ENCODE data around the gene PGM2. TPM values are rescaled to one million over a fixed set of nuclear protein-coding genes. Genes with fewer than 3 reads are reported as not detected.

The PGM2 gene
- total and polyA plus RNA-seq, 12 donors = 5.9 to 16.4 (median 8.8) TPM

- TF ChIP-seq, protein P1, sequence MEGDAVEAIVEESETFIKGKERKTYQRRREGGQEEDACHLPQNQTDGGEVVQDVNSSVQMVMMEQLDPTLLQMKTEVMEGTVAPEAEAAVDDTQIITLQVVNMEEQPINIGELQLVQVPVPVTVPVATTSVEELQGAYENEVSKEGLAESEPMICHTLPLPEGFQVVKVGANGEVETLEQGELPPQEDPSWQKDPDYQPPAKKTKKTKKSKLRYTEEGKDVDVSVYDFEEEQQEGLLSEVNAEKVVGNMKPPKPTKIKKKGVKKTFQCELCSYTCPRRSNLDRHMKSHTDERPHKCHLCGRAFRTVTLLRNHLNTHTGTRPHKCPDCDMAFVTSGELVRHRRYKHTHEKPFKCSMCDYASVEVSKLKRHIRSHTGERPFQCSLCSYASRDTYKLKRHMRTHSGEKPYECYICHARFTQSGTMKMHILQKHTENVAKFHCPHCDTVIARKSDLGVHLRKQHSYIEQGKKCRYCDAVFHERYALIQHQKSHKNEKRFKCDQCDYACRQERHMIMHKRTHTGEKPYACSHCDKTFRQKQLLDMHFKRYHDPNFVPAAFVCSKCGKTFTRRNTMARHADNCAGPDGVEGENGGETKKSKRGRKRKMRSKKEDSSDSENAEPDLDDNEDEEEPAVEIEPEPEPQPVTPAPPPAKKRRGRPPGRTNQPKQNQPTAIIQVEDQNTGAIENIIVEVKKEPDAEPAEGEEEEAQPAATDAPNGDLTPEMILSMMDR (IDR thresholded peaks at IDR 0.05) = no peak
- Histone ChIP-seq H3K4me3 (no peak overlapping the region), H3K4me1 (peaks cover 0 to 22% (median 3%) of the 10 kb centered on the region in 9 donors), H3K36me3 (no peaks in the 10 kb centered on the region), H3K27ac (no peak overlapping the region), H3K9me3 (no peaks in the 10 kb centered on the region), H3K27me3 (no peaks in the 10 kb centered on the region)
- 82 to 86% methylated on average over 5 of the region's 5 CpGs for WGBS, 2 donors
- no peak for DNase-seq
- no peak for ATAC-seq
- intact Hi-C loops (cut with DNase I) = loop anchor here in 3 of 10 donors (10.0 kb wide), 3 partner anchors 57 to 197 kb away; partner anchors contain the start of genes PGM2 (in 1 of the 3) and RELL1 (in 1 of the 3)
These were observed 55.3 kb downstream of the PGM2 start for GRCh38 chr4:37881811-37882210.

DNA sequence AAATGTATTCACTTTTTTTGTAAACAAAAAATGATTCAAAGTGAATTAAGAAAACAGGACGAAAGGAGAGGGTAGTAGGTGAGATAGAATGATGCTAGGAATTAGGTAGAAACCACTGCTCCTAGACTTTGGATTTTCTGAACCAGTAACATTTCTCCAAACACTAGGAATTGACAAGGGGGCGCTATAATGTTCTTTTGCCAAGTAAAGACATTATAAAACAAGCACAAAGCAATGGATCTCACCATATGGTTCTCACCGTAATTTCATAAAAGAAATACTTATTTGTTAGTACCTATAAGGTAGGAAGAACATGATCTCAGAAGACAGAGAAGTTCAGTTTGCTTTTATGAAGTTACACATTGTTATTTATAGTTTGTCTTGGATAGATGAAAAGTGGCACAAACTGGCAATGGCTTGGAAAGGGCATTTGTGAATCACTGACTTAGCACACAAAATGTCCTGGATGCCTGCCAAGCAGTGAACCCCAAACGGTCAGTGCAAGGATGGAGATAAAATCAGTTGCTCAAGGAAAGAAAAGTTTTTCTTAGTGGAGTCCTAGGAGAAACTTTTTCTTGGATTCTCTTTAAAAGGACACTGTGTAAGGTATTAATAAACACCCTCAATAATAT is 56.3 kb downstream of the PGM2 start:
- no peaks in the 10 kb centered on the region for H3K9me3 ChIP-seq
- DNase-seq = no peak
- H3K27me3 ChIP-seq = no peaks in the 10 kb centered on the region
- 51% methylated on average over 4 of the region's 4 CpGs for WGBS, 2 donors
- peaks cover 0 to 22% (median 3%) of the 10 kb centered on the region in 9 donors for H3K4me1 ChIP-seq
- no peaks in the 10 kb centered on the region for H3K36me3 ChIP-seq
- intact Hi-C loops (cut with DNase I) = loop anchor here in 3 of 10 donors (10.0 kb wide), 3 partner anchors 58 to 198 kb away; partner anchors contain the start of genes PGM2 (in 1 of the 3) and RELL1 (in 1 of the 3)
- ATAC-seq = no peak
- H3K4me3 ChIP-seq = no peak overlapping the region
- TF ChIP-seq, protein P1 (IDR thresholded peaks at IDR 0.05) = no peak
- no peak overlapping the region for H3K27ac ChIP-seq

DNA sequence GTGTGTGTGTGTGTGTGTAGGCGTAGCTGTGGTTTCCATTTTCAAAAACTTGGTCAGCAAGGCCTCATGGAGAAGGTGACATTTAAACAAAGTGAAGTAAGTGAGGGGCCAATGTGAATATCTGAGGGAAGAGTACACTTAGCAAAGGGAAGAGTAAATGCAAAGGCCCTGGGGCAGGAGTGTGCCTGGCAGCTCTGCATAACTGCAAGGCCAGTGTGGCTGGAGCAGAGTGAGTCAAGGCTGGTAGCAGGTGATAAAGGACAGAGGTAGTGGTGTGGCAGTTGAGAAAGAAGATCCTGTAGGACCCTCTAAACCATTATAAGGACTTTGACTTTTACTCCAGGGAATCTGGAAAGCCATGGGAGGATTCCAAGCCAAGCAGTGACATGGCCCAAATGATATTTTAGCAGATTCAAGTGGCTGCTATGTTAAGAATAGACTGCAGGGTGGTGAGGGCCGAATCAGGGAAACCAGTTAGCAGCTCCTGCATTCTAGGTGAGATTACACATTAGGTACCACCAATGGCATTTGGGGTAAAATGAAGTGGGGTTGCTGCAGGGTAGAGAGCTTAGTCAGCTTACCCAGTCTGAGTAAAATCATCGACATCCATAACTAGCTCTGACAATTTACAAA is 58.5 kb downstream of the PGM2 start:
- H3K4me3 ChIP-seq = peak overlapping the region in 2 of 10 donors; percentile 15 to 22
- H3K9me3 ChIP-seq = no peaks in the 10 kb centered on the region
- no peaks in the 10 kb centered on the region for H3K27me3 ChIP-seq
- ATAC-seq (peak; percentile 61 to 83 (median 78)), DNase-seq (peak in 1 of 2 donors; percentile 47)
- intact Hi-C loops (cut with DNase I) = loop anchor here in 5 of 10 donors (5.0 to 10.0 kb wide), 5 partner anchors 60 to 200 kb away; partner anchors contain the start of genes PGM2 (in 1 of the 5) and RELL1 (in 1 of the 5)
- 63 to 68% methylated on average over 3 of the region's 3 CpGs for WGBS, 2 donors
- H3K36me3 ChIP-seq = no peaks in the 10 kb centered on the region
- TF ChIP-seq, protein P1 (IDR thresholded peaks at IDR 0.05) = peak in 2 of 9 donors; percentile 4 to 8
- peak overlapping the region; percentile 78 to 91 (median 81) for H3K27ac ChIP-seq
- peaks cover 0 to 31% (median 8%) of the 10 kb centered on the region in 9 donors for H3K4me1 ChIP-seq

DNA sequence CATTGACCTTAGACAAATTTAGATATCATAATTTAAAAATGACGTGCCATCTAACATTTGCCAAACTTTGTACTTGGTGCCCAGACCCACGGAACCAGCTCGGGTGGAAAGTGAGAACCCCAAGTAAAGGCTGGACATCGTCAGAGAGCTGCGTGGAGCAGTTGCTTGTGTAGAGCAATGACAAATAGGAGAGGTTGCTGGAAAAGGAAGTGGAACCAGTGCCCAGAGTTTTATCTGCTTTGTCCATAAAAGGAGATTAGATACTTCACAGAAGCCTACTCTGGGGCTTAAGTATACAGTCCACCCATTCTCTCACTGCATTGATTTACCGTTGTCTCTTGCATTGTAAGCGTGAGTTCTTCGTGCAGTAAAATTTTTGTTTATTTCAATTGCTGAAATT is 59.0 kb downstream of the PGM2 start:
- H3K4me1 ChIP-seq = peaks cover 0 to 34% (median 8%) of the 10 kb centered on the region in 9 donors
- DNase-seq = peak in 1 of 2 donors; percentile 61

More for the DNA sequence above, 59.0 kb downstream of the PGM2 start:
- intact Hi-C loops (cut with DNase I) = loop anchor here in 5 of 10 donors (5.0 to 10.0 kb wide), 5 partner anchors 61 to 201 kb away; partner anchors contain the start of genes PGM2 (in 1 of the 5) and RELL1 (in 1 of the 5)
- no peaks in the 10 kb centered on the region for H3K27me3 ChIP-seq
- no peaks in the 10 kb centered on the region for H3K9me3 ChIP-seq
- TF ChIP-seq, protein P1 (IDR thresholded peaks at IDR 0.05) = no peak
- H3K36me3 ChIP-seq = no peaks in the 10 kb centered on the region
- H3K4me3 ChIP-seq = peak overlapping the region in 2 of 10 donors; percentile 15 to 22
- 16 to 28% methylated on average over 8 of the region's 8 CpGs for WGBS, 2 donors
- H3K27ac ChIP-seq = peak overlapping the region; percentile 78 to 91 (median 81)
- peak; percentile 63 to 80 (median 75) for ATAC-seq
